NCI-H345 (cell line): Measurements from ENCODE around the gene GP1BB.

Experiments used
- DNase-seq: peaks from one replicate; lab custom pipeline; 2025; lab: John Stamatoyannopoulos, UW

The GP1BB gene

GRCh38 chr22:19756288-19757128, 33.2 kb downstream of the GP1BB start:
- peak; percentile 19 for DNase-seq

GRCh38 chr22:19757140-19757984, 34.0 kb downstream of the GP1BB start:
- no peak for DNase-seq

DNA sequence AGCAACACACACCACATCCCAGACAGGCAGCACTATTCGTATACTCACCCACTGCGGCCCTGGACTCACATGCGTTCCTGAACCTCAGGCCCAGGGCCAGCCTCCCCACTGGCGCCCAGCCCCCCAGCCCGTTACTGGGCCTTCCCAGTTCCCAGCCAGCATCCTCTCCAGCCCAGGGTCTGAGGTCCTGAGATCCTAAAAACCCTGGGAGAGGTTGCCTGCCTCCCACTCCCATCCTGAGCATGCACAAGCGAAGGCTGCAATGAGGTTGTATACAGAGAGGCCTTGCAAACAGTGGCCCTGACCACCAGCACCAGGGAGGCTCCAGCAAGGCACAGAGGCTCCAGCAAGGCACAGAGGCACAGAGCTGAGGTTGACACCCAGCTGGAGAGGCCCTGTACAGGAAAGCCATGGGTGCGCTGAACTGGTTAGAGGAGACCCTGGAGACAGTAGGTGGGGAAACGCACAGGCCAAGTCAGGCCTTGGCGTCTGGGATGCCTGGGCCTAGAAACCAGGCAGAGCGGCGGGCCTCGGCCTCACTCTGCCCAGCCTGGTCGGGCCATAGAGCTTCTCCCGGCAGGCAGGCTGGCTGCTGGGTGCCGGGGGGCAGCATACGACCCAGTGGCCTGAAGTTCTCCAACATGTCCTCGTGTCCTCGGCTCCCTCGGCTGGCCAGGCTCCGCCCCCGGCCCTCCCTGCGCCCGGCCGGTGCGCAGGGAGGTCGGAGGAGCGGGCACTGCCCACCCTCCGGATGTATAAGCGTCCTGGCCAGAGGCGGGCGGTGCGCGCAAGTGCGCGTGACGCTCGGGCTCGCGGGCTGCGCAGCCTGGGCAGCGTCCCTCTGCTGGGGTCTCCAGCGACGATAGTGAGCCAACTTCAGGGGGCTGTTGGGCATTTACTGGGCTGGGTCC, 34.9 kb downstream of the GP1BB start:
- DNase-seq: no peak

DNA sequence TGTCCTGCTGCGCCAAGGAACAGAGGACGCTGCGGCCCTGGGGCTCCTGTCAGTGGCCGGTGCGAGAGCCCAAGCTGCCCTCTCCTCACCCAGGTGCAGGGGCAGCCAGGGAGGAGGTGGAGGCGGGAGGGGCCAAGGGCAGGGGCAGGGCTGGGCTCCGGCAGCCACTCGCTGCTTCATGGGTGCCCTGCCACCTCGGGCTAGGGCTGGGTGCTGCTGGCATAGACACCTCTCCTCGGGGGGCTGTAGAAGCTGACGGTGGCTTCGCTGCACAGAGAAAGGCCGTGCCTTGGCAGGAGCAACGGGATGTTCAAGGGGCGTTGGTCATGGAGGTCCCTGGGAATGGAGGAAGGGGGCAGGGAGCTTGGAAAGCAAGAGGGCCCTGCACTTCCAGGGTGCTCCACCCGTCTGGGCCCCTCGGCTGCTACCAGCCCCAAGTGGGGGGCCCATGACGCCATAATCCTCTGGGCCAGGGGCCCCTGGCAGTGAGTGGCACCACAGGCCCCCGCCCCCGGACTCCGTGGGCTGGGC, 35.6 kb downstream of the GP1BB start:
- DNase-seq: no peak

GRCh38 chr22:19759427-19760057, 36.2 kb downstream of the GP1BB start:
- DNase-seq: no peak

- no peak for DNase-seq
Measured at GRCh38 chr22:19760058-19760950, 37.0 kb downstream of the GP1BB start, which contains the start of gene TBX1. Gene TBX1 (plus strand): TSS chr22:19760778. CDS start chr22:19760844, 66 bp downstream.

- no peak for DNase-seq
Measured at GRCh38 chr22:19760951-19761724, 37.8 kb downstream of the GP1BB start.

GRCh38 chr22:19761725-19762567, 38.6 kb downstream of the GP1BB start:
- DNase-seq: no peak

GRCh38 chr22:19762568-19763457, 39.5 kb downstream of the GP1BB start:
- DNase-seq: no peak

- no peak for DNase-seq
Measured at GRCh38 chr22:19763458-19764298, 40.3 kb downstream of the GP1BB start.

GRCh38 chr22:19764299-19764593, 40.9 kb downstream of the GP1BB start:
- no peak for DNase-seq

DNA sequence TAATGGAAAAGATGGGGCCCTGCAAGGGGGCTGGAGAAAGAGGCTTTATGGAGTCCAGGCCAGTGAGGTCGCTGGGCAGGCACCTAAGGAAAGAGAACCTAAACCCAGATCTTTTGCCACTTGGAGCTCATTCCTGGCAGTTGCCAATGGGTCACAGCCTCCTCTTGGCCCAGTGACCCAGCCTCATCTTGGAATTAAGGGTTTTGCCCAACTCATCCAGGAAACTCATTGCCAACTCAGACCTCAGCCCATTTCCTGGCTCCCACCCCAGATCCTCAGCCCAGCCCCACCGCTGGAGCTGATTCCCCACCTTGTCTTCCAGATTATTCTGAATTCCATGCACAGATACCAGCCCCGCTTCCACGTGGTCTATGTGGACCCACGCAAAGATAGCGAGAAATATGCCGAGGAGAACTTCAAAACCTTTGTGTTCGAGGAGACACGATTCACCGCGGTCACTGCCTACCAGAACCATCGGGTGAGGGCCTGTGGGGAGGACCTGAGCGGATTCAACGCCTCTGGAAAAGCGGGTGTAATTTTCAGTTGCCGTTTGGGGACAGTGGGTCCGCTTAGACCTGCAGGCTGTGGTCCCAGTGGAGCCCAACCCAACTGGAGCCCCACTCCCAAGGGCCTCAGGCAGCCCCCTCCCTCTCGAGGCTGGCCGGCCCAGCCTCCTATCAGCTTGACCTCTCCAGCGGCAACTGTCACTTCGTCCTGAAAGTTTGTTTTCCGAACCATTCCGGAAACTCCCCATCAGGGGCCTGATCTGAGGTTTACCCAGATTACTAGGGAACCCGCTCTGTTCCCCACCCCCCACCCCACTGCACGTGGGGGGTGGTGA, 41.5 kb downstream of the GP1BB start:
- no peak for DNase-seq

DNA sequence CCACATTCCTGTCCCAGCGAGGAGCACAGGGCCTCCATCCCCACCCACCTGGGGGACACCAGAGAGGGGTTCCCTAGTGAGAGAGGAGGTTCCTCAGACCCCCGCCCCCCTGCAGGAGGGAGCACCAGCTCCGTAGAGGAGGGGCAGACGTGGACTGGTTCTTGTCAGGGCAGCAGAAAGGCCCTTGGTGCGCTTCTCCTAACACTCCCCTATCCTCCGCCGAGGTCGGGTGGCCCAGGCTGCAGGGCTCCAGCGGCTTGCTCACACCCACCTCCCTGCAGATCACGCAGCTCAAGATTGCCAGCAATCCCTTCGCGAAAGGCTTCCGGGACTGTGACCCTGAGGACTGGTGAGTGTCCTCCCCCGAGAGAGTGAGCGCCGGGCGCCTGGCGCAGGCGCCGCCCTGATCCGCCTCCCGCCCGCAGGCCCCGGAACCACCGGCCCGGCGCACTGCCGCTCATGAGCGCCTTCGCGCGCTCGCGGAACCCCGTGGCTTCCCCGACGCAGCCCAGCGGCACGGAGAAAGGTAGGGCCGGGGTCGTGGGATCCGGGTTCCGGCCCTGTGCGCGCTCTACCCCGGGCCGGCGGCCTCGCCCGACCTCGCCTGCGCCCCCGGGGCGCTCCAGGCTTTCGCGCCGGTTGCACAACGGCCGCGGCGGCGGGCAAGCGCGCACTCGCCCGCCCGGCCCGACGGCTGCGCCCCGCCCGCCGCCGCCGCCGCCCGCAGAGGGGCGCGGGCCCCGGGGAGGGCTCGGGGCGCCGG, 42.3 kb downstream of the GP1BB start:
- no peak for DNase-seq

DNA sequence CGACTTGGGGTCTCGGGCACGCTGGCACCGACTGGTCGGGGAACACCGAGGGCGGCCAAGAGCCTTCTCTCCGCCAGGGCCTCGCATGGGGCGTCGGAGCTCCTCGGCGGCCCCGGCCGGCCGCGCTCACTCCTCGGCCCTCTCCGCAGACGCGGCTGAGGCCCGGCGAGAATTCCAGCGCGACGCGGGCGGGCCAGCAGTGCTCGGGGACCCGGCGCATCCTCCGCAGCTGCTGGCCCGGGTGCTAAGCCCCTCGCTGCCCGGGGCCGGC, 42.8 kb downstream of the GP1BB start:
- no peak for DNase-seq
